Omental fat pad (tissue), 4 donors: ENCODE measurements around the gene MCC. TPM values are rescaled to one million over a fixed set of nuclear protein-coding genes. Genes with fewer than 3 reads are reported as not detected.

ENCODE experiments used
- ATAC-seq: fragments of 150-250 bp; one replicate; pipeline ENCODE4 v1.9.1; 2016; ENCODE audit warnings: mild to moderate bottlenecking, moderate library complexity; ENCODE audit not compliant: low FRiP score
- DNase-seq: peaks from one replicate; pipeline ENCODE4 v3.0.0-alpha.2; 2019; ENCODE audit warnings: low spot score
- CTCF ChIP-seq, 3 donors: fragments of 450-650 bp; IDR thresholded peaks; one replicate each; pipeline ENCODE4 v1.5.1; 2016 to 2017; ENCODE audit warnings: antibody characterized with exemption in 3 of 3, mild to moderate bottlenecking in 3 of 3, moderate library complexity in 2 of 3
- total RNA-seq, 4 donors: library from RNA; depleted of rRNA; stranded (reverse); fragments of >200 nt; gene quantifications; one replicate each; pipeline ENCODE4 v1.1.0, GENCODE V29; 2016

Gene MCC
- total RNA-seq, 4 donors from 2014 or later: 32.8 to 56.3 (median 44.4) TPM

DNA sequence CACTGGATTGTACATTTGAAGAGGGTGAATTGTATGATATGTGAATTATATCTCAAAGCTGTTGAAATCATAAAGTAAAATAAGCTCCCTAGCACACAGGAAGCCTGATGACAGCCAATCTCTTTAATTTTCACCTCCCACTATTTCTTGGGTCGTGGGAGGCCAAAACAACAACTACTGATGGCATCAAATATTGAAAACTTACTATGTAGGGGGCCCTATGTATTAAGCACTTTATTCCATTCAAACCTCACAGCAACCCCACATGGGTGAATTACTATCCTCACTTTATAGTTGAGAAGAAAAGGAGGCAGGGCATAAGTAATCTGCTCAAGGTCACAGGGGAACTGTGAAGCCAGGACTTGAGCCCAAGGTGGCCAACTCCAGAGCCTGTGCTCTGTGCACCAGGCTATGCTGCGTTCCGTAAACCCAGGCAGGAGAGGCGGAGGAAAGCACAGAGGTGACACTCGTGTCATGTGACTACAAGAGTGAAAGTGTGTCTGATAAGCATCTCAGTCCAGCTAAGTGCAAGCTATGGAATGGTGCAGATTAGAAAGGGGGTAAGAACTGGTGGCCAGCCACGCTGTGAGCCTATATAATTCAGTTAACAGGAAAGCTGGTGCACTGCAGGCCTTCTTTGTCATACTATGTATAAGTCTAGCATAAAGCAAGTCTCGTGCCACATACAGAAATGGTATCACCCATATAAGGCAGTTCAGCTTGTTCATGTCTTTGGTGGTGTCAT lies 290.6 kb downstream of the MCC start:
- DNase-seq (no peak), ATAC-seq (no peak)
- no peak for TF ChIP-seq CTCF (IDR thresholded peaks at IDR 0.05)

DNA sequence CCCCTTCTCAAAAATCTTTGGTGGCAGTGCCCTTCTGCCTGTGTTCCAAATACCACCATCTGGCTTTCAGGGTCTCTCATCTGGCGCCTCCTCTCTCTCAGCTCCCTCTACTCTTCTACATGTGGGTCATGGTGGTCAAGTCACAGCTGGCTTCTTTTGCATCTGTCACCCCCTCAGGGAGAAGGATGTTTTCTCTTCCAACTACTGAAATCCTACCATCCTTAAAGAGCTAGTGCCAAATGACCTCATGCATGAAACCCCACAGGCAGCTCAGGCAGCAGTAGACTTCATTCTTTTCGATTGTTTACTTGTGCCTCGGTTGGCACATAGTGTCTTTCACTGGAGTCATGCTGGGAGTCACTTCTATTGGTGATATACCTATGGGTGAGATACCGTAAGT lies 292.5 kb downstream of the MCC start:
- no peak for TF ChIP-seq CTCF (IDR thresholded peaks at IDR 0.05)
- ATAC-seq (no peak), DNase-seq (no peak)

DNA sequence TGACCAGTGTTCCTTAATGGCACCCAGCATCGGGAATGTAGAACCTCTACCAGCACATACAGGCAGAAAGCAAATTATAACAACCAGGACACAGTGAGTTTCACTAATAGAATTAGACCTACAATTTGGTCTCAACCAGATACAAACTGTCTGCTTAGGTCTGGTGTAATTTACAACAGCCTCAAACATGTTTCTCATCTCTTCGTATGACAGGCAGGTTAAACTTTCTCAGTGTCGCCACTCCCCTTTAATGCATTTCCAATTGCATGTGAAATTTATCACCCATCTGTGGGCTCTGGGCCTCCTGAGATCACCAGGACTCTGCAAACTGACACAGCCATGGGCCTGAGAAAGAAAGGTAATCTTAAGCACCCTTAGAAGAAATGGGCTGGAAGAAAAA lies 293.0 kb downstream of the MCC start:
- no peak for TF ChIP-seq CTCF (IDR thresholded peaks at IDR 0.05)
- DNase-seq (no peak), ATAC-seq (no peak)

- ATAC-seq: no peak
- no peak for TF ChIP-seq CTCF (IDR thresholded peaks at IDR 0.05)
- no peak for DNase-seq
Observed at GRCh38 chr5:113194591-113194990, 293.7 kb downstream of the MCC start.

DNA sequence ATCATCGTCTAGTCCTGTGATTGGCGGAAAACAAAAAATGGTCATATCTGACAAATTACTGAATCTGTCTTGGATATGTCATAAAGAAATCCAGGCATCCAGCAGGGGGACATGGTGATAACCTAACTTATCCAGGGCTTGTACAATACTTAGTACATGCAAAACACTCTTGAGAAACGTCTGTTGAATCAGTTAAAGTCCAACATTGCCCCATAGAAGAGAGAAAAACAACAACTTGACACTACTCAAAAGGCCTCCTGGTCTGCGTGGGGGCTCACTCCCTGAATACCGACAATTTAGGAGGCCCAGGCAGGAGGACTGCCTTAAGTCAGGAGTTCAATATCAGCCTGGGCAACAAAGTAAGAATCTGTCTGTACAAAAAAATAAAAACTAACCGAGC lies 294.1 kb downstream of the MCC start:
- no peak for ATAC-seq
- TF ChIP-seq CTCF (IDR thresholded peaks at IDR 0.05): no peak
- DNase-seq: no peak

GRCh38 chr5:113193311-113193978 lies 294.8 kb downstream of the MCC start:
- DNase-seq (no peak), ATAC-seq (no peak)
- TF ChIP-seq CTCF (IDR thresholded peaks at IDR 0.05): no peak

DNA sequence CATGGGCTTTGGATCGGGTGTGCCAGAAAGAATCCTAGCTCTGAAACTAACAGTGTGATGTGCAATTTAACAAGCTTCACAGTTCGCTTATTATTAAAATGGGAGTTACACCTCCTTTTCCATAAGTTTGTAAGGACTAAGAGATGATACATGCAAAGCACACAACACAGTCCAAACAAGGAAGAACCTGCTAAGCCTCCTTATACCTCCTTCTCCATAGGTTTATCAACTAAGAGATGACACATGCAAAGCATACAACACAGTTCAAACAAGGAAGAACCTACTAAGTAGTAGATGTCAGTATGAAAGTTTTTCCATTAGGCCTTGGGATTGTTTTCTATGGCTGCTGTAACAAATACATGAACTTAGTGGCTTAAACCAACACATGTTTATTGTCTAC lies 295.7 kb downstream of the MCC start:
- no peak for DNase-seq
- no peak for ATAC-seq
- no peak for TF ChIP-seq CTCF (IDR thresholded peaks at IDR 0.05)
